ENCODE data around the gene APOL1. TPM values are rescaled to one million over a fixed set of nuclear protein-coding genes. Genes with fewer than 3 reads are reported as not detected.
"Not testable (repeated sequence)": the region's sequence is repeated elsewhere in the genome, so short reads cannot be mapped to it uniquely, and the experiment has no call there.

Gene APOL1
- total RNA-seq, 1 donor from 2014 or later, result 30.1 TPM

DNA sequence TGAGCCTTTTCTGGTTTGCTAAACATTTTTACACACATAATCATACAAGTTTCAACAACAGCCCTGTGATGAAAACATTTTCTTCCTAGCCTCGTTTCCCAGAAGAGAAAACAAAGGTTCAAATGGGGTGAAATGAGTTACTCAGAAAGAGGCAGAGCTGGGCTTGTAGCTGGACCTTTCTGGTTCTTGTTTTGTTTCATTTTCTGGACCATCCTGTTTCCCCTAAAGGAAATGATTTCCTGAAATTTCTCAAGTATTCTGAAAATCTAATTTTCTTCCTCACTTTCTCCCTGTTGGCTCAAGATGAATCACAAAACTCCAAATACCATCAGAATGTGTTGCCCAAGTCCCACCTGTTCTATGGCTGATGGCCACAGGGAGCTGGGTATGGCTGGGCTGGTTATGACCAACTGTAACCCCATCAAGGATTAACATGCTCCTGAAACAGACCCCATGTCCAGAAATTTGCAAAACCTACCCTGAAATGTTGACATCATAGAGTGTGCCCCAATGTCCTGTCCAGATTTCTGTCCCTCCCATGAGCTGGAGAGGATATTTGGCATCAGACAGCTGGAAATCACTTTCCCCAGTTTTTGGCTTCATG, 44.7 kb upstream of the APOL1 start:
- Histone ChIP-seq H3K4me3 (no peak overlapping the region), H3K9me3 (no peaks in the 10 kb centered on the region), H3K36me3 (no peaks in the 10 kb centered on the region), H3K4me1 (no peaks in the 10 kb centered on the region), H3K27me3 (no peaks in the 10 kb centered on the region), H3K27ac (no peak overlapping the region)
- no peak for DNase-seq (ENCODE audit: low spot score in 2 of 2)
- intact Hi-C loops (cut with DNase I), result no loop called here
- TF ChIP-seq, protein P1, sequence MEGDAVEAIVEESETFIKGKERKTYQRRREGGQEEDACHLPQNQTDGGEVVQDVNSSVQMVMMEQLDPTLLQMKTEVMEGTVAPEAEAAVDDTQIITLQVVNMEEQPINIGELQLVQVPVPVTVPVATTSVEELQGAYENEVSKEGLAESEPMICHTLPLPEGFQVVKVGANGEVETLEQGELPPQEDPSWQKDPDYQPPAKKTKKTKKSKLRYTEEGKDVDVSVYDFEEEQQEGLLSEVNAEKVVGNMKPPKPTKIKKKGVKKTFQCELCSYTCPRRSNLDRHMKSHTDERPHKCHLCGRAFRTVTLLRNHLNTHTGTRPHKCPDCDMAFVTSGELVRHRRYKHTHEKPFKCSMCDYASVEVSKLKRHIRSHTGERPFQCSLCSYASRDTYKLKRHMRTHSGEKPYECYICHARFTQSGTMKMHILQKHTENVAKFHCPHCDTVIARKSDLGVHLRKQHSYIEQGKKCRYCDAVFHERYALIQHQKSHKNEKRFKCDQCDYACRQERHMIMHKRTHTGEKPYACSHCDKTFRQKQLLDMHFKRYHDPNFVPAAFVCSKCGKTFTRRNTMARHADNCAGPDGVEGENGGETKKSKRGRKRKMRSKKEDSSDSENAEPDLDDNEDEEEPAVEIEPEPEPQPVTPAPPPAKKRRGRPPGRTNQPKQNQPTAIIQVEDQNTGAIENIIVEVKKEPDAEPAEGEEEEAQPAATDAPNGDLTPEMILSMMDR (IDR thresholded peaks at IDR 0.05), result no peak

DNA sequence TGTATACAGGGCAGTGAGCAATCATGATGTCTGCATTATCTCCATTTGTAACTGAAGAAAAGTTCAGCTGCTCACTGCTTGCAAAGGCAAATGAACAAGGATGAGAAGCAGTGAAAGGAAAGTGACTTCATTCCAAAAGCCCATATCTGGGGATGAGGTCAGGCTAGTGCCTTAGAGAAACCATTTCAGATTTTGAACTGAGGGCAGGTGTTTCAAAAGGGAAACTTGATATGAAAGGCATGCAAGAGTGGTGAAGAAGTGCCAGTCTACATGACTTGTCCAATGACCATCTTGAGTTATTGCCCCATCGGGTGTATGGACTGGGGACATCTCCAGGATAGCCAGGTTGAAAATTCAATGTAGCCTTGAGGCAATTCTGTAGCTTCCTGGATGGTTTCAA, 44.0 kb upstream of the APOL1 start:
- Histone ChIP-seq H3K27ac (no peak overlapping the region), H3K27me3 (no peaks in the 10 kb centered on the region), H3K9me3 (no peaks in the 10 kb centered on the region), H3K4me1 (no peaks in the 10 kb centered on the region), H3K4me3 (no peak overlapping the region), H3K36me3 (no peaks in the 10 kb centered on the region)
- no peak for DNase-seq (ENCODE audit: low spot score in 2 of 2)
- TF ChIP-seq, protein P1 (IDR thresholded peaks at IDR 0.05), result no peak
- intact Hi-C loops (cut with DNase I), result no loop called here

DNA sequence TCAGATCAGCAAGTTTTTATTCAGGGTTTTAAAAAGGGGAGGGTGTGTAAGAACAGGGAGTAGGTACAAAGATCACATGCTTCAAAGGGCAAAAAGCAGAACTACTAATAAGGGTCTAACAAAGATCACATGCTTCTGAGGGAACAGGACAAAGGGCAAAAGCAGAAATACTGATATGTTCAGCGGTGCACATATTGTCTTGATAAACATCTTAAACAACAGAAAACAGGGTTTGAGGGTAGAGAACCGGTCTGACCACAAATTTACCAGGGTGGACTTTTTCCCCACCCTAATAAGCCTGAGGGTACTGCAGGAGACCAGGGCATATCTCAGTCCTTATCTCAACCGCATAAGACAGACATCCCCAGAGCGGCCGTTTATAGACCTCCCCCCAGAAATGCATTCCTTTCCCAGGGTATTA, 43.4 kb upstream of the APOL1 start:
- DNase-seq (ENCODE audit: low spot score in 2 of 2); H3K4me1 ChIP-seq; intact Hi-C loops (cut with DNase I); H3K4me3 ChIP-seq; H3K27me3 ChIP-seq; H3K9me3 ChIP-seq; H3K36me3 ChIP-seq; H3K27ac ChIP-seq: not testable (repeated sequence)

DNA sequence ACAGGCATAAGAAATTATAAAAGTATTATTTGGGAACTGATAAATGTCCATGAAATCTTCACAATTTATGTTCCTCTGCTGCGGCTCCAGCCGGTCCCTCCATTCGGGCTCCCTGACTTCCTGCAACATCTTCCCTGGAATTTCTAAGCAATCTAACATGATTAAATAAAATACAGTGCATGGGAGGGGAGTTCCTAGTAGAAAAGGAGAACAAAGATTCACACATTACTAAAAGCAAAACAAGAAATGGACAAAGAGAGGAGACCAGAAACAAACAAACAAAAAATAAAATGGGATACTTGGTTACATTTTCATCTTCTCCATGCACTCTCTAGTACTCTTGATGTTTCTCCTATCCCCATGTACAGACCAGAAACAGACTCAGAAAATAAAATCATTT, 42.7 kb upstream of the APOL1 start:
- no peaks in the 10 kb centered on the region for H3K27me3 ChIP-seq
- TF ChIP-seq, protein P1 (IDR thresholded peaks at IDR 0.05), result no peak
- H3K4me3 ChIP-seq, result no peak overlapping the region
- no peak for DNase-seq (ENCODE audit: low spot score in 2 of 2)
- no peak overlapping the region for H3K27ac ChIP-seq
- intact Hi-C loops (cut with DNase I), result no loop called here
- H3K4me1 ChIP-seq, result no peaks in the 10 kb centered on the region
- no peaks in the 10 kb centered on the region for H3K36me3 ChIP-seq
- H3K9me3 ChIP-seq, result no peaks in the 10 kb centered on the region

DNA sequence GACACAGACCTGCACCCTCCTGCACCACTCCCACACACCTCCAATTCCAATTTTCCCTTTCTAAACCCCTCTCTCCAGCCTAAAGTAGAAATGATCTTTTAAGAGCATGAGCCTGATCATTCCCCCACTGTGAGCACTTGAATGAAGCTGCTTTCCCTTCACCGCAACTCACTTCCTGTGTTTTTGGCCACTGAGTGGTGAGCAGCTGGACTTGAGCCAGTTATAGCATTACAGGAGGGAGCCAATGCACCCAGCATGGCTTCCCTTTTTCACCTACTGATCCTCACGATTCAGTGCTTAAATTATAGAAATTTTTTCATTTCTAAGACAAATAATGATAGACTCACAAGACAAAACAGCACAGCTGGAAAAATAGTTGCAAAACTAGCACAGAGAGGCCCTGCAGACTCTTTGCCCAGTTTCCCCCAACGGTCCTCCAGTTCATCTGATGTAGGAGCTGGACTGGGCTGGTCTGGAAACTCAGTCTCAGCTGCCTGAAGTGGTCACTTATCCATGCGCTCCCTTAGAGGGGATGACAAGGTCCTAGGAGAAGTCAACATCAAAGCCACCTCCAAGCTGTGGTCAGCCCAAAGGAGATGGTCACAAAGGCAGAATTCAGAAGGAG, 41.6 kb upstream of the APOL1 start:
- H3K4me1 ChIP-seq, result no peaks in the 10 kb centered on the region
- no peak overlapping the region for H3K4me3 ChIP-seq
- no peaks in the 10 kb centered on the region for H3K9me3 ChIP-seq
- H3K27ac ChIP-seq, result no peak overlapping the region
- no peaks in the 10 kb centered on the region for H3K27me3 ChIP-seq
- intact Hi-C loops (cut with DNase I), result no loop called here
- TF ChIP-seq, protein P1 (IDR thresholded peaks at IDR 0.05), result no peak
- no peaks in the 10 kb centered on the region for H3K36me3 ChIP-seq
- peak in 1 of 2 donors; percentile 60 for DNase-seq (ENCODE audit: low spot score in 2 of 2)

DNA sequence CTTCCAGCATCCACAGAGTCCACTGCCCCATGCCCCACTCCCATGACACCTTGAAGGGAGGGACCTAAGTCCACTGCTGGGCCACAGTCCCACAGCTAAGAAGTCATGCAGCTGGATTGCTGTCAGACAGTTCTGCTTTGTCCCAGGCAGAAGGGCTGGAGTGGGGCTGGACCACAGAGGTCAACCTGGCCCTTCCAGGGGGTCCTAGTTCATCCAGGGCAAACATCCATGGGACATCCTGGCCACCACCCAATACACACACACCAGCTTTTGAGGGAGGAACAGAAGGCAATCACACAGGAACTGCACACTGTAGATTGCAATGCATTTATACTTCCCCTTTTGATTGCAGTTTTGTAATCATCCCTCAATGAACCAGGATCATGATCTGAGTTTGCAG, 40.0 kb upstream of the APOL1 start:
- no peak overlapping the region for H3K27ac ChIP-seq
- H3K4me1 ChIP-seq, result no peaks in the 10 kb centered on the region
- no peak overlapping the region for H3K4me3 ChIP-seq
- no peaks in the 10 kb centered on the region for H3K36me3 ChIP-seq
- no peaks in the 10 kb centered on the region for H3K27me3 ChIP-seq
- intact Hi-C loops (cut with DNase I), result no loop called here
- DNase-seq (ENCODE audit: low spot score in 2 of 2), result peak in 1 of 2 donors; percentile 51
- TF ChIP-seq, protein P1 (IDR thresholded peaks at IDR 0.05), result no peak
- no peaks in the 10 kb centered on the region for H3K9me3 ChIP-seq

All from ascending aorta (tissue), 2 donors.